ENCODE measurements around the gene KLF7.

DNA sequence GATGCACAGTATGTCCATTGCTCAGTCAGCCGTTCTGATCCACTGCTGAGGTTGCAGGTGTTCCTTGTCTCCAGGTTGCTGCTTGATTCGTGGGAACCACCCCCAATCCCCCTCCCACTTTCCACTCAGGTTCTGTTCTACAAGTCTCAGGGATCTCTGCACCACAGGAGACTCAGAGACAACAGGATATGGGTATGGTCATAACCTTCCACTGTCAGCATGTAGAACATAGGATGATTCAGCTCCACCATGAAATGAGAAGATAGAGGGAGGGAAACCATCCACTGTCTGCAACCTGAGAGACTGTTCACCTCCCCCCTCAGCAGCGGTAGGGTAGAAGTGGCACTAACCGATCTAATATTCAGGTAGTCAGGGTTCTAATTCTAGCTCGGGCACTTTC, 19.0 kb upstream of the KLF7 start:
- TF ChIP-seq, protein P1, sequence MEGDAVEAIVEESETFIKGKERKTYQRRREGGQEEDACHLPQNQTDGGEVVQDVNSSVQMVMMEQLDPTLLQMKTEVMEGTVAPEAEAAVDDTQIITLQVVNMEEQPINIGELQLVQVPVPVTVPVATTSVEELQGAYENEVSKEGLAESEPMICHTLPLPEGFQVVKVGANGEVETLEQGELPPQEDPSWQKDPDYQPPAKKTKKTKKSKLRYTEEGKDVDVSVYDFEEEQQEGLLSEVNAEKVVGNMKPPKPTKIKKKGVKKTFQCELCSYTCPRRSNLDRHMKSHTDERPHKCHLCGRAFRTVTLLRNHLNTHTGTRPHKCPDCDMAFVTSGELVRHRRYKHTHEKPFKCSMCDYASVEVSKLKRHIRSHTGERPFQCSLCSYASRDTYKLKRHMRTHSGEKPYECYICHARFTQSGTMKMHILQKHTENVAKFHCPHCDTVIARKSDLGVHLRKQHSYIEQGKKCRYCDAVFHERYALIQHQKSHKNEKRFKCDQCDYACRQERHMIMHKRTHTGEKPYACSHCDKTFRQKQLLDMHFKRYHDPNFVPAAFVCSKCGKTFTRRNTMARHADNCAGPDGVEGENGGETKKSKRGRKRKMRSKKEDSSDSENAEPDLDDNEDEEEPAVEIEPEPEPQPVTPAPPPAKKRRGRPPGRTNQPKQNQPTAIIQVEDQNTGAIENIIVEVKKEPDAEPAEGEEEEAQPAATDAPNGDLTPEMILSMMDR (IDR thresholded peaks at IDR 0.05), result no peak
- TF ChIP-seq ZFX (IDR thresholded peaks at IDR 0.05; ENCODE audit: borderline replicate concordance), result no peak

Measured in 22Rv1 (cell line).